Right ventricle myocardium superior (tissue), 1 donor: Measurements from ENCODE around the gene SPATA2. TPM values are rescaled to one million over a fixed set of nuclear protein-coding genes. Genes with fewer than 3 reads are reported as not detected.
A peak's percentile ranks its signal among the peaks of the same experiment; 100 is the strongest.

ENCODE experiments used
- ATAC-seq: fragments of 200-7000 bp; cut with Tn5 transposase; one replicate; pipeline ENCODE4 v1.9.1; 2020; ENCODE audit warnings: mild to moderate bottlenecking; ENCODE audit not compliant: poor library complexity
- DNase-seq: peaks from one replicate; pipeline ENCODE4 v3.0.0-alpha.2; 2020
- intact Hi-C: fragments of 100-400 bp; cut with DNase I; formaldehyde crosslinking; loops from one replicate; pipeline ENCODE4 v1.11.2; 2022
- total RNA-seq: library from RNA; stranded (reverse); fragmentation: NEBNext Ultra II Directional; extraction: Animal tissue kit (Norgen Biotek cat#: 25700); gene quantifications from one replicate; pipeline ENCODE4 v1.2.1, GENCODE V29; 2021
- donor health status: DM: no; HTN: yes; CAD: no; lungs with severe emphysema.

The SPATA2 gene
- total RNA-seq, 1 donor from 2014 or later, result 7.9 TPM

DNA sequence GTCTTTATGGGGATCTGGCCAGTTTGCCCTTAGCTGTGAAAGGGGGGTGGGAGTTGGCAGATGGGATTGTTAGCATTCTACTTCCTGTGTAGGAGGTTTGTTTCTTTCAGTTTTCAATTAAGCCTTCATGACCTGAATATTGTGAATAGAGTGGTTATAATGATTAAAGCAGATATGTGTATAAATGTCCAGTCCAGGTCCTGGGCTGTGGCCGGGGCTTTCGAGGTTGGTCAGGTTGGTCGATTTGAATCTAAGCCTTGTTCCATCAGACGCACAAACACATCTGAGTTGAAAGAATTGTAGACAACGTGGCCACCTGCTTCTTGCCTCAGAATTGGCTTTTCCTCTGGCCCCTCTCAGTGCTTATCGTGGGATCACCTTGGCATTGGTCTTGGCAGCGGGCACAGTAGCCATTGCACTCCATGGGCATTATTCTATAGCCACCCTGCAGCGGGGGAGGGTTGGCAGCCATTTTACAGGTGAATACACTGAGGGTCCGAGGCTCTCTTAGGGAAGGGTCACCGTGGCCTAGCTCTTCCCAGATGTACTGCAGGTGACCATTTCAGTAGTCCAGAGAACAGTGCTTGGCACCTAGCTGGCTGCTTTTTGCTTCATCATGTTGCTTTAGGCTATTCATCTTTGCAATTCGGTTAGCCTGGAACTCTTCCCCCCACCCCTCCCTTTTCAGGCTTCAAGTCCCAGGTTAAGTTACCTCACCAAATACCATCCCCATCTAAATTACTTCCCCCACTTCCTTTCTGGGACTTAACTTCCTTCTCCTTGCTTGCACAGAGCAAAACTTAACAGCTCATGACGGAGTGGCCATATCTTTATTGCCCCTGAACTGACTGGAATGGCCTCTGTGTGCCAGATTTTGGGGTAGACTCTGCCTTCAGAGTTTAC lies 21.9 kb upstream of the SPATA2 start:
- no peak for ATAC-seq
- DNase-seq, result no peak
- intact Hi-C loops, result loop anchor here (10.0 kb wide), 1 partner anchor 392 kb away; no protein-coding TSS in a partner anchor

DNA sequence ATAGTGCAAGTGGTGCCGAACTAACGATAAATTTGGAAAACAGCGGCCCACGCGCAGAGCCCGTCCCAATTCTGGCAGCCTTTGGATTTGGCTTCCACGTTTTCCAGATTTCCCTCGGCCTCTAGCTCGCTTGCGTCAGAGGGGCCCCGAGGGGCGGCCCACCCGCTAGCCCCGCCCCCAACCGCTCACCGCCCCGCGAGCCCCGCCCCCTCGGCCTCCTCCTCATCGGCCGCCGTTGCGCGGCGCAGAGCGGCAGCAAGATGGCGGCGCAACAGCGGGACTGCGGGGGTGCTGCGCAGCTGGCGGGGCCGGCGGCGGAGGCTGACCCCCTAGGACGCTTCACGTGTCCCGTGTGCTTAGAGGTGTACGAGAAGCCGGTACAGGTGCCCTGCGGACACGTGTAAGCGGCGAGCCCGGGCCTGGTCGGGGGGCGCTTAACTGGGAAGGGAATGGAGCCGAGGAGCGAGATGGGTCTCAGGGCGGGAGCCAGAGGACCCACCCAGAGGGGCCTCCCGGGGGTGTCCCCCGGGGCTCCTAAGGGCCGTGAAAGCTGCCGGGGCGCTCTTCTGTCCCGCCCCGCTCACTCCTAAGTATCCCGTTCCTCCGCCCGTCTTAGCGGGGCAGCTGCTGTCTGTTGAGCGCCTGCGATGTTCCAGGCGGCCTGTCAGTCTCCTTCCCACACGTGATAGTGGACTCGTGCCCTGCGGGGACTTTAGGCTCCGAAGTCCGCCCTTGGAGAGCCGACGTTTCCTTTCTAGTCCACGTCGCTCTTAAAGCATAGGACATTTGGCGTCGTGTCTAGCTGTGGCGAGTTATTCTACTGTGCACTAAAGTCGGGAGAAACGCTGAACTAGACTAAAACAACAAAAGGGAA lies 21.1 kb upstream of the SPATA2 start, which contains the start of gene RNF114:
TSS of gene RNF114 (plus strand) at position 245 of the 874 bp plus-strand sequence. CDS start at position 261, 16 bp downstream.
- intact Hi-C loops, result loop anchor here (10.0 kb wide), 1 partner anchor 392 kb away; no protein-coding TSS in a partner anchor
- DNase-seq (peak; percentile 95), ATAC-seq (peak; percentile 96)

DNA sequence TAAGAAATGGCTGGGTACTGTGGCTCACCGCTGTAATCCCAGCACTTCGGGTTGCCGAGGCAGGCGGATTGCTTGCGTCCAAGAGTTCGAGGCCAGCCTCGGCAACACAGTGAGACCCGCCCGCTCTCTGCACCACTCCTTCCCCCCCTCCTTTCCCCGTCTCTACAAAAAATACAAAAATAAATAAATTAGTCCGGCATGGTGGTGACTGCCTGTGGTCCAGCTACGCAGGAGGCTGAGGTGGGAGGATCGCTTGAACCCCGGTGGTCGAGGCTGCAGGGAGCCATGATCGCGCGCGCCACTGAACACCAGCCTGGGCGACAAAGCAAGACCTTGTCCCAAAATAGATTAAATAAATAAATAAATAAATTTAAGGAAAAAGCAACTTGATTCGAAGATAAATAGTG lies 20.4 kb upstream of the SPATA2 start:
- peak; percentile 25 for ATAC-seq

DNA sequence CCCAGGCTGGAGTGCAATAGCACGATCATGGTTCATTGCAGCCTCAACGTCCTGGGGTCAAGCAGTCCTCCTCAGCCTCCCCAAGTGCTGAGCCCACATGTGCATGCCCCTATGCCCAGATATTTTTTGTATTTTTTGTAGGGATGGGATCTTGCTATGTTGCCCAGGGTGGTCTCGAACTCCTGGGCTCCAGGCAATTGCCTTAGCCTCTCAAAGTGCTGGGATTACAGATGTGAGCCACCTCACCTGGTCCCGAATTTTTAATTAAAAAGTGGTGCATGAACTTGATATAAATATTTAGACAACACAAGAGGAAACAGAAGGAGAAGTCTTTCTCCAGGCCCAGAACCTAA lies 13.8 kb upstream of the SPATA2 start:
- DNase-seq (no peak), ATAC-seq (no peak)
- intact Hi-C loops, result no loop called here

More for the DNA sequence above, 20.4 kb upstream of the SPATA2 start:
- DNase-seq, result no peak
- intact Hi-C loops, result loop anchor here (10.0 kb wide), 1 partner anchor 391 kb away; no protein-coding TSS in a partner anchor

DNA sequence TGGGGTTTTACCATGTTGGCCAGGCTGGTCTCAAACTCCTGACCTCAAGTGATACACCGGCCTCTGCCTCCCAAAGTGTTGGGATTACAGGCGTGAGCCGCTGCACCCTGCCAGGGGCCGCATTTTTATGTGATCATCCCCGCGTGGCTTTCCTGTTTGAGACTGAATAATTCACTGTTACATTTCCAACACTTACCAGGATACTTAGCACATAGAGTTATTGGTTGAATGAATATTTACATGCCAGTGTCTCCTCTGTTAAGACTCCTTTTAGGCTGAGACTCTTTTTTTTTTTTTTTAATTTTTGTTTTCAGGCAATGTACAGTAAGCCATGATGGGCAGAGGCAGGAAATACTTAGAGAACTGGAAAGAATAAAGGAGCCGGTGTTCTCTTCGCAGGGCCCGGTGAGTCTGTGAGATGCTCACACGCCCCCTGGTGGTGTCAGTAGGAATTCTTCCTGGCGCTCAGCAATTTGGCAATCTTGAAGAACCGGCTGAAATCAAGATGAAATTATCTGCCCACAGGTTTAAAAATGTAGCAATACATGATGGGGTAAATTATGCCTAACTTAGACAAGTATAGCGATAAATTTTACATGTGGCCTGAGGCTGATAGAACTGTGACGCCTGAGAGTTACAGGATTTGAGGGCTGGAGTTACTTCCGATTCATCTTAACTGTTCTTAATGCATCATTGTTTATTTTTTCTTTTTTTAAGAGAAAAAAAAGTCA lies 13.2 kb upstream of the SPATA2 start:
- intact Hi-C loops, result no loop called here
- ATAC-seq (peak; percentile 87), DNase-seq (peak; percentile 83)

DNA sequence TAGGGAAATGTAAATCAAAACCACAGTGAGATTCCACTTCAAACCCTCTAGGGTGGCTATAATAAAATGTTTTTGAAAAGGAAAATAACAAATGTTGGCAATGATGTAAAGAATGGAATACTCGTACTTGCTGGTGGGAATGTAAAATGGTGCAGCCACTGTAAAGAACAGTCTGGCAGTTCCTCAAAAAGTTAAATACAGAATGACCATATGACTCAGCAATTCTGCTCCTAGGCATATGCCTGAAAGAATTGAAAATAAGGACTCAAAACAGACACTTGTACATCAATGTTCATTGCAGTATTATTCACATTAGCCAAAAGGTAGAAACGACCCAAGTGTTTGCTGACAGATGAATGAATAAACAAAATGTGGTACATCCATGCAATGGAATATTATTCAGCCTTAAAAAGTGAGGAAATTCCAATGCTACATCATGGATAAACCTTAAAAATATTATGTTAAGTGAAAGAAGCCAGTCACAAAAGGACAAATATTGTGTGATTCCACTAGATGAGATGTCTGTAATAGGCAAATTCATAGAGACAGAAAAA lies 10.6 kb upstream of the SPATA2 start:
- intact Hi-C loops, result no loop called here
- ATAC-seq (no peak), DNase-seq (no peak)

DNA sequence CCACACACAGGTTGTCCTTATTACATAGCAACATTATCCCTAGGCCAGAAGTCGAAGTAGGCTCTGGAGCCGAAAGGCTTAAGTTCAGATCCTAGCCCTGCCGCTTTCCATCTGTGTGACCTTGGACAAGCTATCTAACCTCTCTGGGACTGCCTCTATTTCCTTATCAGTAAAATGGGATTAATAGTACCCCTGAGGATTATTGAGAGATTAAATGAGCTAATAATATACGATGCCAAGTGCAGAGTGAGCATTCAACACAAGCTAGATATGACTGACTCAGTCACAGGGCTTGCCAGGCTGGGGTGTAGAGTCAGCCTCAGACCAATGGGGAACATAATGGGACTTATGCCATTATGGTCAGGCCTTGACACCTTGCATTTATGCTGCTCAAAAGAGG lies 8.9 kb upstream of the SPATA2 start:
- ATAC-seq (no peak), DNase-seq (no peak)
- intact Hi-C loops, result no loop called here

DNA sequence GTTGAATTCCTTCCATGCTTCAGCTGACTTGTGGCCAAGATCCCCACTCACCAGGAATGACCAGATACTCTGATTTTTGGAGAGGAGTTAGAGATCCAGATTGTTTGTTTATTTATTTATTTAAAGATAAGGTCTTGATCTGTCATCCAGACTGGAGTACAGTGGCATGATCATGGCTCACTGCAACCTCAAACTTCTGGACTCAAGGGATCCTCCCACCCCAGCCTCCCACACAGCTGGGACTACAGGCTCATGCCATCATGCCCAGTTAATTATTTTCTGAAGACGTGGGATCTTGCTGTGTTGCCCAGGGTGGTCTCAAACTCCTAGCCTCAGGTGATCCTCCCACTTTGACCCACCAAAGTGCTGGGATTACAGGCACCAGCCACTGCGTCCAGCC lies 4.1 kb upstream of the SPATA2 start:
- DNase-seq, result no peak
- intact Hi-C loops, result no loop called here

DNA sequence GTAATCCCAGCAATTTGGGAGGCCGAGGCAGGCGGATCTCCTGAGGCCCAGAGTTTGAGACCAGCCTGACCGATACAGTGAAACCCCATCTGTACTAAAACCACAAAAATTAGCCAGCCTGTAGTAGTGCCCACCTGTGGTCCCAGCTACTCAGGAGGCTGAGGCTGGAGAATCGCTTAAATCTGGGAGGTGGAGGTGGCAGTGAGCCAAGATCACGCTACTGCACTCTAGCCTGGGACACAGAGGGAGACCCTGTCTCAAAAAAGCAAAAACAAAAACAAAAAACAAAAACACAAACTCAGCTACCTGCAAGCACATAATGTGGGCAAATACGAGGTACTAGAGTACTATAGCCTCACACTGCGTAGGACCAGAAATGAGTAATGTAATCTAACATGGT lies 3.7 kb upstream of the SPATA2 start:
- DNase-seq, result no peak
- ATAC-seq, result no peak
- intact Hi-C loops, result no loop called here

More for the DNA sequence above, 4.1 kb upstream of the SPATA2 start:
- no peak for ATAC-seq

DNA sequence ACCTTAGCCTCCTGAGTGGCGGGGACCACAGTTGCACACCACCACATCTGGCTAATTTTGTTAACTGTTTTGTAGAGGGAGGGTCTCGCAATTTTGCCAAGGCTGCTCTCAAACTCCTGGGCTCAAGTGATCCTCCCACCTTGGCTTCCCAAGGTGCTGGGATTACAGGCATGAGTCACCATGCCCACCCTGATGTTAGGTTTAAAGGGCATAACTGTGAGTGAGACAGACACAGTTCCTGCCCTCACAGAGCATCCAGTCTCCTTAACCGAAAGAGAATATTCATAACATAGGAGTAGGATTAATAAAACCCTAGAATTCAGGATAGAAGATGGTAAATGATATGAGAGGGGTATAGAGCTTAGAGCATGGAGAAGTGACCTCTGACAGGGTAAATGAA lies 3.1 kb upstream of the SPATA2 start:
- intact Hi-C loops, result no loop called here
- no peak for DNase-seq
- ATAC-seq, result no peak

DNA sequence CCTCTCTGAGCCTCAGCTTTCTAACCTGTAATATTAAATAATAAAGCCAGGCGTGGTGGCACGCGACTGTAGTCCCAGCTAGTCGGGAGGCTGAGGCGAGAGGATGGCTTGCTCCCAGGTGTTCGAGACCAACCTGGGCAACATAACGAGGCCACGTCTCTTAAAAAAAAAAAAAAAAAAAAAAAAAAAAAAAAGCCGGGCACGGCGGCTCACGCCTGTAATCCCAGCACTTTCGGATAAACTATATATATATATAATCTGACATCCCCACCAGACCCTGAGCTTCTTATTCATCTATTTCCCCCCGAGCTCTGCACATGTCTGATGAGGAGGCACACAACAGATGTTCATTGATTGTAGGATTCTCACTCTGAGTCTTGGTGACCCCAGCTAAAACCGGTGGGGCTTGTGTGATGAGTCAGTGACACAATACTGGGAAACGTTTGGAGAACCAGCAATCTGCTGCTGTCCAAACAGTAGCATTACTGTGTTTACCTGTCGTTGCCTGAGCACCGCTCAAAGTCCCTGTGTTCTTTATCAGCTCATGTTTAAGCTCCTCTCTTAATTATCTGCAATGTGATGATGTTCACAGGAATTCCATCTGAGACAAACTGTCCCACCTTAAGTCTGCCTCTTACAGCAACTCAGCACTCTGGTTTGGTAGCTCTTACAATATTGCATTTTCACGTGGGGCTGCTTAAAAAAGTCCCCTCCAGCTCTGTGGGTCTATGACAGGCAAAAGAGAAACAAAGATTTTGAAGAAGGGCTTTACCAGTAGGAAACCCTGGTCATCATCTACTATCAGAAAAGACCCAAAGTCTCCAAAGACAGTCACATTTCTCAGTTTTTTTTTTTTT lies 1.0 kb upstream of the SPATA2 start:
- DNase-seq (no peak), ATAC-seq (peak; percentile 14)
- intact Hi-C loops, result no loop called here

DNA sequence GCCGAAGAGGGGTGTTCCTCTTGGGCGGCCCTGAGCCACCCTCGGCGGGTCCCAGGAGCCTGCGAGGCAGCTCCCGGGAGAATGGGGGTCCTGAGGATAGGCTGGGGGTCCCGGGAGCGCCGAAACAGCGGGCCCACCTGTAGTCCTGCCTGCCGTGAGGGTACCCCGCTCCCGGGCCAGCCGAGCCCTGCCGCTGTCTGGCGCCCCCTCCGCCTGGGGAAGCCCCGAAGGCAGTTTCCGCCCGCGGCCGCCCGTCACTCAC lies 280 bp downstream of the SPATA2 start:
- DNase-seq (no peak), ATAC-seq (peak; percentile 12)
- intact Hi-C loops, result no loop called here

DNA sequence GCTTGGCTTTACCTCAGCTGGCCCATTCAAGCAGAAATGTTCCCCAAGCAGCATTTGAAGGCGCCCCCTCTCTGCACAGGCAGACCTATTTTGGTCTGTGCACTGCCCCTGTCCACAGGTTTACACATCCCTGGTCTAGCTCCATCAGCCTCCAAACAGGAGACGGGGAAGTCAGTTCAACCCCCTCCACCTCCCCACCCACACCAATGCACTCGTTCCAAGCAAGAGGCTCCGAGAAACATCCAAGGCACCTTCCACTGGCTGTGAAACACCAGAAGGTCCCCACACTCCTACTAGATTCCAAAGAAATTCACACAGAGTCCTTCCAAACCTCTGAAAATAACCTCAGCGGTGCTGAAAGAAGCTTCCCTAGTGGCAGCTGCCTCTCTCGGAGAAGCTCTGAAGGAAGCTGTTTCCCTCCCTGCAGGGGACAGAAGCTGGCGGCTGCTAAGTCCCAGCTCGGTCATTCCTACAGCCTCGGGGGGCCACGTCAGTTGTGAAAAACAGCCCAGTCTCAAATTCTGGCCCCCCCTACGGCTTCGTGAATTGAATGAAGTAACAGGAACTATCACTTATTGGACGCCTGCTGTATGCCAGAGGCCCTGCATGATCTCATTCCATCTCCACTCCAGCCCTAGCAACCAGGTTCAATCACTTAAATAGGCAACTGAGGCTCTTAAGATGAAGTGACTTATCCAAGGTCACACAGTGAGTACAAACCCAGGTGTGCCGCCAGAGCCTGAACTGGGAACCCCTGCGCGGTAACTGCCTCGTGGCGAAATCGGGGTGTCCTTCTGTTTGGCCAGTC lies 815 bp downstream of the SPATA2 start:
- intact Hi-C loops, result no loop called here
- ATAC-seq, result no peak
- no peak for DNase-seq

DNA sequence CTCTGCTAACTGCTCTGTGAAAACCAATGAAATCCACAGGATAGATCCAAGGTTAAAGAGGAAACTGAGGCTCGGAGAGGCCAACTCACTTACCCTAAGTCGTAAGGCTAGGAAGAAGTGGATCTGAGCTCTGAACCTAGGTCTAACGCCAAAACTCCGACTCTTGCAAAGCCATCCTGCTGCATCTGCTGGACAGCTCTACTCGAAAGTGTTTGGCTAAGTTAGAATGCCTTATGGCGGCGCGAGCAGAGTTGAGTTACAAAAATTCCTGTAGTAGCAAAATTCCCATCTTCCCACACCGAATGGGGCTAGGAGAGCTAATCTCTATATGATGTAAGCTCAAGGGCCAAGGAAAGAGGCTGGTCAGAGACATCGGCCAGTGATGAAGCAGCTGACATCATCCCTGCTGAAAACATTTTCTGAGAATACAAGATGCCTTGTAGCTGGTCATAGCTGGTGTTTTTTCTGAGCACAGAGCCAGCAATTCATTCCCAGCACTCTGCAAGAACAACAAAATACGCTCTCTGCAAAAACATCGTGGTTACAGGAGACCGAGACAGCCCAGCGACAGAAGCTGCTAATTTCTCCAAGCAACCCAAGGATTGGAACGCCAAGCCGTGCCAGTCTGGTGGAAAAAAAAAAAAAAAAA lies 1.8 kb downstream of the SPATA2 start:
- ATAC-seq, result no peak
- intact Hi-C loops, result no loop called here
- no peak for DNase-seq

DNA sequence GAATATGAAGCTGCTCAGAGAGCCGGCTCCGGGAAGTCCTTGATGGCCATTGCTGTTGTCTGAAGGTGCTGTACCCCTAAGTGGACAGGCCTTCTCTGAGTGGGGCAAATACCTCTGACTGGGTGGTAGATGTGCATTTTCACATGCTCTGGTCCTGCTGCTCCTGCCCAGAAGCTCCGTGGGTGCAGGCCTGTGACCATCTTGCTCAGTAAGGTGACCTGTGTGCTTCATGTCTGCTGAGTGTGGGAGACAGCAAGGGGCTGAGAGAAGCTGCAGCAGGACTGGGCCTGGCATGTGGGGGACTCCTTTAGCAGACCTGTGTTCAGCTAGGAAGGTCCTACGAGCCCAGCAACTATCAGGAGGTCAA lies 5.0 kb downstream of the SPATA2 start:
- ATAC-seq (peak; percentile 5), DNase-seq (no peak)
- intact Hi-C loops, result no loop called here

DNA sequence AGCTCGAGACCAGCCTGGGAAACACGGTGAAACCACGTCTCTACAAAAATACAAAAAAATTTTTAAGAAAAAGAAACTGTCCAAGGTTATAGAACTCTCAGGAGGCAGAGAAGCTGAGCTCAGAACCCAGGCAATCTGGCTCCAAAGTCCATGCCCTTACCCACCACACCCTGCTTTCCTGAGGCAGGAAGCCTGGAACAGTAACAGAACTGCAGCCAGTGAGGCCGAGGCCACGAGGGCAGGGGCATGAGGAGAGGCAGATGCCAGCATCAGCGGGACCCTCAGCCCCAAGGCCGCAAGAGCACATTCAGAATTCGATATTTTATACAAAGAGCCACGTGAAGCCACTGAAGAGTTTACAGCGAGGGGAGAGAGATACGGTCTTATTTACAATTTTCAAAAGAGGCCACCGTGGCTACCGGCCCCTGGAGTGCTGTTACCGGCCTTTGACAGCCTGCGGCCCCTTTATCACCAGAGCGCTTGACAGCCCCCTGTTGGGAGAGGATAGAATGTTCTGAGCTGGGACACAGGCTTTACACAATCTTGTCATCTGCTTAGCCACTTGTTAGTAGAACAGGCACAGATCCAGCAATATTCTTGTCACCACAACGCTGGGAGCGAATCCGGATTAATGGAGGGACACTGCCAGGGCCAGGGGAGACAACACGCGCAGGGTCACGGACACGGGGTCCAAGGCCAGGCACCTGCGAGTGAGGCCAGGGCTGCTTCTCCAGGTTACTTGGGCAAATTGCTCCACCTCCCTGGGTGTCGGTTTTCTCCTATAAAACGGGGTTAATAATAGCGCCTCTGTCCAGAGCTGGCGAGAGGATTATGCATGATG lies 5.6 kb downstream of the SPATA2 start:
- intact Hi-C loops, result no loop called here
- no peak for DNase-seq
- peak; percentile 86 for ATAC-seq
